Myocyte (in vitro differentiated cells): Measurements from ENCODE around the gene DHCR7. TPM values are rescaled to one million over a fixed set of nuclear protein-coding genes. Genes with fewer than 3 reads are reported as not detected.

Experiments used
- DNase-seq: peaks from one replicate; pipeline ENCODE4 v3.0.0-alpha.2; 2012; ENCODE audit warnings: low read depth
- total RNA-seq: library from RNA; depleted of rRNA; stranded (reverse); fragments of >200 nt; gene quantifications from 2 replicates; pipeline ENCODE4 v1.2.3, GENCODE V29; 2014

The DHCR7 gene
- total RNA-seq, 1 donor from 2014 or later, result 87.5 TPM

- DNase-seq, result no peak
Measured at GRCh38 chr11:71414645-71415044, 33.5 kb downstream of the DHCR7 start.

DNA sequence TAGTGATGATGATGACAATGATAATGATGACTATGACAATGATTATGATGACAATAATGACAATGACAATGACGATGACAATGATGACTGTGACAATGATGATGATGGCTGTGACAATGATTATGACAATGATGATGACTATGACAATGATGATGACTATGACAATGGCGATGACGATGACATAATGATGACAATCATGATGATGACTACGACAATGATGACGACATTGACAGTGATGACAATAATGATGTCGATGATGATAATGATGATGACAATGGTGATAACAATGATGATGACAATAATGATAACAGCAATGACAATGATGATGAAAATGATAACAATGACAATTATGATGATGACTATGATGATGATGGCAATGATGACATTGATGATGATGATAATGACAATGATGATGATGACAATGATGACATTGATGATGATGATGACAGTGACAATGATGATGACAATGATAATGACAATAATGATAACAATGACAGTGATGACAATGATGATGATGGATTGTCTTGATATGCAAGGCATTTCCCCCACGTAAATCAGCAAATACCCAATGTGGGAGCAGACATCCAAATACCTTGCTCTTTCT is 37.7 kb downstream of the DHCR7 start:
- DNase-seq, result no peak

- DNase-seq, result no peak
Measured at GRCh38 chr11:71408826-71409225, 39.4 kb downstream of the DHCR7 start.

DNA sequence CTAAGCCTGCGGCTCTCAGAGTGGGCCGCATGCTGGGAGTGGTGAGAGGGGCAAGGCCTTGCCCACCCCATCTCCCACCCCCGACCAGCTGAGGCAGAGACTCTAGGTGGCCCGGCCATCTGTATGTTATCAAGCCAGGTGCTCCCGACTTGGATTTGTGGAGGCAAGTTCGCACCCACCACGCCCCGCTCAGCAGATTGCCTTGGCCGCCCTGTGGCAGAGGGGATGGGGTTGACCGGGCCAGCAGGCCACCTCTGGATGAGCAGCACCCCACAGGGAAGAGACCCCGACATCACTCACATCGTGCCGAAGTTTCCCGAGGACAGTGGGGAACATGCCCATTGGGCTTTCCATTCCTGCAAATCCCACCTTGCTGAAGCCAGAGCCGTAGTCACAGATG is 40.8 kb downstream of the DHCR7 start:
- DNase-seq, result no peak

DNA sequence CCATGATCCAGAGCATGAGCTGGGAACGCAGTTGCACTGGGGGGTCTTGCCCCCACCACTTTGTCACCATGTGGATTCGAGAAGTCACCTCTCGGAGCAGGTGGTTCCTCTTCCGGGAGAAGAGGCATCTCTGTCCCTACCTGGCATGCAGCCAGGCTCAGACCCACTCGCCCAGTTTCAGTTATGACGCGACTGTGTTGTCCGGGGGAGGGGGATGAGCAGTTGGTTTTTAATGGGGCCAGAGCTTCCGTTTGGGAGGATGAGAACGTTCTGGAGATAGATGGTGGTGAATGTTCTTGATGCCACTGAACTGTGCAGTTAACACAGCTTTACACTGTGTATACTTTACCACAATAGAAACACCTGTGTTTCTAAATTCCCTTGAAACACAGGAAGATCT is 41.5 kb downstream of the DHCR7 start:
- DNase-seq, result no peak

- no peak for DNase-seq
Measured at GRCh38 chr11:71404209-71404608, 44.0 kb downstream of the DHCR7 start.

DNA sequence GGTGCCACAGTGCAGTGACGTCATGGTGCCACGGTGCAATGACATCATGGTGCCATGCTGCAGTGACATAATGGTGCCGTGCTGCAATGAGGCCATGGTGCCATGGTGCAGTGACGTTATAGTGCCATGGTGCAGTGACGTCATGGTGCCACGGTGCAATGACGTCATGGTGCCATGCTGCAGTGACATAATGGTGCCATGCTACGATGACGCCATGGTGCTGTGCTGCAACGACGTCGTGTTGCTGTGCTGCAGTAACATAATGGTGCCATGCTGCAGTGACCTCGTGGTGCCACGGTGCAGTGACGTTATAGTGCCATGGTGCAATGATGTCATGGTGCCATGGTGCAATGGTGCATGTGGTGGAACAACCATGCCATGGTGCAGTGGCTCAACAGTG is 45.3 kb downstream of the DHCR7 start:
- DNase-seq, result no peak

DNA sequence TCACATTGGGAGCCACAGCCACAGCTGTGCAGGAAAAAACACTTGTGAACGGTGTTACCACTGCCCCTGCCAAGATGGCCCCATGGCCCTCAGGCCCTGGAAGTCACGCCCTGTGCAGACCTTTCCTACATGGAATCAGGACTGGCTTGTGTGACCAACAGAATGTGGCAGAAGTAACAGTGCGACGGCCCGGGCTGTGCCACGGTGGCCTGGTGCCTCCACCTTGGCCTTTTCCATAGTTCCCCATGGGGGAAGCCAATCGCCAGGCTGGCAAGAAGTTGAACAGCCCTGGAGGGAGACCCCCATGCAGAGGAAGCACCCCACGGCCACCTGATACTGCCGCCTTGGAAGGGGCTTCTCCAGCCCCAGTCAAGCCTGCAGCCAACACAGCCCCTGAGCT is 48.0 kb downstream of the DHCR7 start:
- DNase-seq, result no peak

- DNase-seq, result no peak
Measured at GRCh38 chr11:71399341-71399740, 48.9 kb downstream of the DHCR7 start.

DNA sequence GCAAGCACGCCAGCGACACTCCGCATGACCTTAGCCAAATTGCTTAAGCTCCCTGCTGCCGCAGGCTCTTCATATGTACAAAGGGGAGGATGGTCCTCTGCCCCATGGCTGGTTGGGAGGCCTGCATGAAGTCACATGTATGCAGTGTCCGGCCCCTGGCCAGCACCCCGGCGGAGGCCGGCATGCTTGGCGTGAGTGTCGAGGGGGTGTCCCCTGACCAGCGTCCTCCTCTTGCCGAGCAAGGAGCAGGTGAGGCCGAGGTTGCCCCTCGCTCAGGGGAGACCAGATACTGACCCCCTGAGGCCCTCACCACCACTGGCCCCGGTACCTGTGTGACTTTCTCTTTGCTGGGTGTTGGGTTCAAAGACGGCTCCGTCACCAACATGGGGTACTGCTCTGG is 50.2 kb downstream of the DHCR7 start:
- no peak for DNase-seq

GRCh38 chr11:71397331-71397860 is 50.8 kb downstream of the DHCR7 start:
- DNase-seq, result no peak

DNA sequence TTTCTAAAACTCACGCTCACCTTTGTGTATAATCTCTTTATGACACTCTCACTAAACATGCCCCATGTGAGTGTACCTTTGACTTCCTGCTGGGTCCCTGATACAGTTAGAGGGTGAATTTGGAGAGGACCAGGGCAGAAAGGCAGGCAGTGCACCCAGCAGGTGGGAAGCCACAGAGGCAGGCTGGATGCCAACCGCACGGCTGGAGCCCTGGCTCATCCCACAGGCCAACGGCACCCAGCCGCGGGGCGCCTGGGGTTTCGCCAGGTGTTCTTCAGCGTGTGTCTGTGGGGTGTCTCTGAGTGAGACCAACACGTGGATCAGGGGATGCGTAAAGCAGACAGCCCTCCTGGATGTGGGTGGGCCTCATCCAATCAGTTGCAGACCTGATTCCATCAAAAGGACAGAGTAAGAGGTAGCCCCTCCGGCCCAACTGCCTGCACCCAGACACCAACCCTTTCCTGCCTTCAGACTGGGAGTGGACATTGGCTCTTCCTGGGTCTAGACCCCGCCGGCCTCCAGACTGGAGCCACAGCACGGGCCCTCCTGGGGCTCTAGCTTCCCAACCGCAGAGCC is 51.6 kb downstream of the DHCR7 start:
- peak; percentile 32 for DNase-seq

GRCh38 chr11:71395774-71396173 is 52.4 kb downstream of the DHCR7 start:
- DNase-seq, result no peak

DNA sequence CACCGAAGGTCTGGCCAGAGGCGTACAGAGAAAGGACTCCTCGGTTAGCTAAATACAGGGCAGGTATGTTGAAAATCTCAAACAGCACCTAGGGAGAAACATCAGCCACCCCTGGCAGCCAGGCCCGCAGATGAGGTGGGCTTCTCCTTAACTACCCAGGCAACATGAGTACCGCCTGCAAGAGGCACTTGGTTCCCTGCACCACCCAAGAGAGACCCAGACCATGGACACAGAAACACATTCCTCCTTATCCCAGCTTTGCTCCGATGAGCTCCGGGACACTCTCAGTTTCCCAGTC is 53.0 kb downstream of the DHCR7 start:
- no peak for DNase-seq

DNA sequence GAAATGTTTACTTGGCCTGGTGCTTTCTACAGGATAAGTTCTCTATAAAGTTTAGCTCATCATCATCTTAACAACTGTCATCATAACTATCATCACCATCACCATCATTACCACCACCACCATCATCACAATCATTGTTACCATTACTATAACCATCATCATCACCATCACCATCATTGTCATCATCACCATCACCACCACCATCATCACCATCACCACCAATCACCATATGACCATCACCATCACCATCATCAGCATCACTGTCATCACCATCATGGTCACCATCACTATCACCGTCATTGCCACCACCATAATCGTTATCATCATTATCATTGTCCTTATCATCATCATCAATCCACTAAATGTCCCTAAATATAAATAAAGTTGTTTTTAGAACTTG is 54.9 kb downstream of the DHCR7 start:
- DNase-seq, result no peak

GRCh38 chr11:71391796-71392195 is 56.4 kb downstream of the DHCR7 start:
- peak; percentile 88 for DNase-seq

DNA sequence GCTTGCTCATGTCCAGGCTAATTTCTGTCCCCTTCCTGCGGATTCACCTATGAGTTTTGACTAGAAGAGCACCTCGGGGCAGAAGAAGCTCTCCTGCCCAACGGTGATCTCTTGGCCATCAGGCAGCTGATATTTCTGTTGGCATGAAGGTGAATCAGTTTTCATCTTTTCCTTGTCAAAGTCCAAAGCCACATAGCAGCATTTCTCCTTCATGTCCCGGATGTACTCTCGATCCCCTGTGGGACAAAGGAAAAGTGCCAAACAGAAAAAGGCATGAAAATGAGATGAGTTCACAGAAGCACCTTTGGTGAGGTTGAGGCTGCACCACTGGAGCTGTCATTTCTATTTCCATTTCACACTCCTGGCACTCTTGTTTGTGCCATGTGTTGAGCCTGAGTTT is 56.8 kb downstream of the DHCR7 start:
- no peak for DNase-seq

DNA sequence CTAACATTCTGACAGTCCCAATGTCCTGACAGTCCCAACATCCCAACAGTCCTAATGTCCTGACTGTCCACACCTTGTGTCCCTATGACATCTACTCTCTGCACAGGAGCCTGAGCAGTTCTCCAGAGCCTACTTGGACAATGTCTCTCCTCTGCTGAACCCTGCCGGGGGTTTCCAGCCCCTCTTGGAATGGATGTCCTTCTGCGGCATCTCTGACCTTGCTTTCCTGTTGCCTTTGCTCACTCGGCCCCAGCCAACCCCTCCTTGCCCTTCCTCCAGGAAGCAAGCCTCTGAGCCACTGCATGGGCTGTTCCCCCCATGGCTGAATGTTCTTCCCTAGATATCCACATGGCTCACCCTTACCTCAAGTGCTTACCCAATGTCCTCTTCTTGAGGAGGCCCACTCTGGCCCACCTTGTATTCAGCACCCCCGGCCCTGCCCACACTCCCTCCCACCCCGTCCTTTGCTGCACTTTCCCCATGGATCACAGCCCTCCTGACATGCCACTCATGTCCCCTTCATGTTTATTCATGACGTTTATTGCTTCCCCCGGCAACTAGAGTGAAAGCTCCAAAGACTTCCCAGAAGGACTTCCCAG is 59.5 kb downstream of the DHCR7 start:
- no peak for DNase-seq

GRCh38 chr11:71387784-71388636 is 60.2 kb downstream of the DHCR7 start:
- DNase-seq, result no peak

DNA sequence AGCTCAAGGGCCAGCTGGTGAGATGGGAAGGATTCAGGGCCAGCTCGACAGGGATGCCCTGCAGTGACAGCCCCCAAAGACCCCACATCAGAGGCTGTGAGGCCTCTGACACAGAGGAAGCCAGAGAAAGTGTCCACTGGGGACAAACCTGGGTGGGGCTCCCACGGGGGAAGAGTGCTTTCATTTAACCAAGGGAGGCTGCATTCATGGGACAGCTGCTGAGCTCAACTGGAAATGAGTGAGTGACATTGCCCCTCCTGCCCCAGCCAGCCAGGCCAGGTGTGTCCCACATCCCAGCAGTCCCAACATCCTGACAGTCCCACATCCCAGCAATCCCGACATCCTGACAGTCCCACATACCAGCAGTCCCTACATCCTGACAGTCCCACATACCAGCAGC is 61.0 kb downstream of the DHCR7 start:
- DNase-seq, result no peak

DNA sequence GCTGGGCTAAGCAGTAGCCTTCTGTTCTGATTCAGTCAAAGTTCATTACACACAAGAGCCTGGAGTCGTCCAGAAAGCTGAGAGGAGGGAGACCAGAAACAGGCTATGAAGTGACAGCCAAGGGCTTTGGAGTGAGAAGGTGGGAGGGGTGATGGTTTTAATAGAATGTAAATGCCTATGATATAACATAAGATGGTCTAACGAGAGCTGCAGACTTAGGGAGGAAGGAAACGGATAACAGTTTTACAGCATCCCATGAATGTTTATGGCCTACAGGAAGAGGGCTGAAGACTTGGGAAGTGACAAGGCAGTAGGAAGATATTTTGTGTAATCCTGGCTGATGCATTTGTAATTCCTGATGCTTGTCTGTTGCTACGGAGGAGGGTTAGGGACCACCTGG is 62.0 kb downstream of the DHCR7 start:
- DNase-seq, result no peak

DNA sequence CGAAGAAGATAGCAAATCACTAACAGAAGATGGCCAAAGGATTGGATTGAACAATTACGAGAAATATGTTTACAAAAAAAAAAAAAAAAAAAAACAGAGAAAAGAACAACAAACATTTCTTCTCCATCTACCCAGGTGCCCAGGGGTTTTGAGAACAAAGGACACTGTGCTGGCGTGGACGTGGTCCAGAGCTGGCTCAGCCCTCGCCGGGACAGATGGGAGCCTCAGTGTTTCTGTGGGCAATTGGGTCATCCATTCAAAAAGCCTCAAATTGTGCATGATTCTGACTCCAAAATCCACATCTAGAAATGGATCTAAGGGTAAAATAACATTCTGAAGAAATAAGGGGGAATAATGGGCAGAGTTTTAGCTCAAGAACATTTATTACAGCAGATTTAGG is 63.1 kb downstream of the DHCR7 start:
- DNase-seq, result no peak
